HG03064 (cell line): Measurements from ENCODE around the gene ANOS1.
"Not testable (repeated sequence)": the region's sequence is repeated elsewhere in the genome, so short reads cannot be mapped to it uniquely, and the experiment has no call there.

Source experiments
- ATAC-seq: cut with Tn5 transposase; IDR thresholded peaks from one replicate; pipeline ENCODE4 v1.9.1; 2021; ENCODE audit warnings: low read depth; ENCODE audit not compliant: unreplicated experiment

The ANOS1 gene

GRCh38 chrX:8731559-8732395 lies at the start of gene ANOS1:
Gene ANOS1, minus strand, starts transcription at chrX:8732137. Its CDS starts 101 bp downstream, at chrX:8732036.
- no peak for ATAC-seq

- ATAC-seq = no peak
Measured at GRCh38 chrX:8773117-8773516, 41.2 kb upstream of the ANOS1 start.

GRCh38 chrX:8760021-8760420 lies 28.1 kb upstream of the ANOS1 start:
- ATAC-seq = no peak

GRCh38 chrX:8758706-8759105 lies 26.8 kb upstream of the ANOS1 start:
- not testable (repeated sequence) for ATAC-seq

GRCh38 chrX:8757609-8758389 lies 25.9 kb upstream of the ANOS1 start:
- not testable (repeated sequence) for ATAC-seq

- no peak for ATAC-seq
Measured at GRCh38 chrX:8755813-8756212, 23.9 kb upstream of the ANOS1 start.

- no peak for ATAC-seq
Measured at GRCh38 chrX:8755116-8755515, 23.2 kb upstream of the ANOS1 start.

- no peak for ATAC-seq
Measured at GRCh38 chrX:8749697-8750096, 17.8 kb upstream of the ANOS1 start.

GRCh38 chrX:8748855-8749254 lies 16.9 kb upstream of the ANOS1 start:
- ATAC-seq = no peak

- no peak for ATAC-seq
Measured at GRCh38 chrX:8743126-8743732, 11.3 kb upstream of the ANOS1 start.

- ATAC-seq = no peak
Measured at GRCh38 chrX:8741981-8742380, 10.0 kb upstream of the ANOS1 start.

- ATAC-seq = no peak
Measured at GRCh38 chrX:8738588-8739189, 6.8 kb upstream of the ANOS1 start.

GRCh38 chrX:8737883-8738282 lies 5.9 kb upstream of the ANOS1 start:
- ATAC-seq = no peak

- no peak for ATAC-seq
Measured at GRCh38 chrX:8730812-8731558, 952 bp downstream of the ANOS1 start.

GRCh38 chrX:8729811-8730210 lies 2.1 kb downstream of the ANOS1 start:
- no peak for ATAC-seq

- ATAC-seq = no peak
Measured at GRCh38 chrX:8728932-8729535, 2.9 kb downstream of the ANOS1 start.

GRCh38 chrX:8726031-8726652 lies 5.8 kb downstream of the ANOS1 start:
- no peak for ATAC-seq

- no peak for ATAC-seq
Measured at GRCh38 chrX:8724300-8724699, 7.6 kb downstream of the ANOS1 start.

- ATAC-seq = no peak
Measured at GRCh38 chrX:8721536-8721935, 10.4 kb downstream of the ANOS1 start.
